GM19324 (cell line): ENCODE results near the gene CBX8.

Source experiments
- ATAC-seq: cut with Tn5 transposase; IDR thresholded peaks from one replicate; pipeline ENCODE4 v1.9.1; 2021; ENCODE audit warnings: mild to moderate bottlenecking, moderate library complexity; ENCODE audit not compliant: unreplicated experiment, low FRiP score

Gene CBX8

GRCh38 chr17:79821331-79822095, 24.6 kb upstream of the CBX8 start:
- ATAC-seq: no peak

- no peak for ATAC-seq
Measured at GRCh38 chr17:79820959-79821330, 24.1 kb upstream of the CBX8 start.

- no peak for ATAC-seq
Measured at GRCh38 chr17:79819534-79820276, 22.8 kb upstream of the CBX8 start.

GRCh38 chr17:79819085-79819484, 22.2 kb upstream of the CBX8 start:
- no peak for ATAC-seq

DNA sequence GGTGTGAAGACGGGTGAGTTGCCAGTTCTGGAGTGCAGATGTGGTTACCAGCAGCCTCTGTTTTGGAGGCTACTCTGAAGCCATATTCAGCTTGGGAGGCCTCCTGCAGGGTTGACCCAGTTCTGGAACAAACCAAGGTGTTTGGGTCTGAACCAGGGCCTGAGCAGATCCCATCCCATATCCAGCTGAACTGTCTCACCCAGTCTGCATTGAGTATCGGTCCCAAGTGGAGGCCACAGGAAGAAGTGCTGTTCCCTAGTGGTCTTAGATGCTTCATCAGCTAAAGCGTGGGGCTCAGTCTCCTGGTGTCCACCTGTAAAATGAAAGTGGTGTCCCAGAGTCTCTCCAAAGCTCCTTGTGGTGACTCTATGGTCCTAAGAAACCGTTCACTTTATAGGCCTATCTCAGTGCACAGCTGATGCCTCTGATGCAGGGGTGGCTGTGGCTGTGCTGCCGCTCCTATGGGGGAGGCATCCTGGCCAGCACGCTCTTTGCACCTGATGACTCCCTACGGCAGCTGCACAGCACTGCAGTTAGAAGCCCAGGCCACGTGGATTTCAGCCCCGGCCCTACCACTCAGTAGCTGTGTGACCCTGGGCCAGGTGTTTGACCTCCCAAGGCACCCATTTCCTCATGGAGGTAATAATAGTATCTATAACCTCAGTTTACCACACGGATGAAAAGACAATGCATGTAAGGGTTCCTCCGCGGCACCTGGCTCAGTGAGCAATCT, 21.3 kb upstream of the CBX8 start:
- ATAC-seq: no peak

DNA sequence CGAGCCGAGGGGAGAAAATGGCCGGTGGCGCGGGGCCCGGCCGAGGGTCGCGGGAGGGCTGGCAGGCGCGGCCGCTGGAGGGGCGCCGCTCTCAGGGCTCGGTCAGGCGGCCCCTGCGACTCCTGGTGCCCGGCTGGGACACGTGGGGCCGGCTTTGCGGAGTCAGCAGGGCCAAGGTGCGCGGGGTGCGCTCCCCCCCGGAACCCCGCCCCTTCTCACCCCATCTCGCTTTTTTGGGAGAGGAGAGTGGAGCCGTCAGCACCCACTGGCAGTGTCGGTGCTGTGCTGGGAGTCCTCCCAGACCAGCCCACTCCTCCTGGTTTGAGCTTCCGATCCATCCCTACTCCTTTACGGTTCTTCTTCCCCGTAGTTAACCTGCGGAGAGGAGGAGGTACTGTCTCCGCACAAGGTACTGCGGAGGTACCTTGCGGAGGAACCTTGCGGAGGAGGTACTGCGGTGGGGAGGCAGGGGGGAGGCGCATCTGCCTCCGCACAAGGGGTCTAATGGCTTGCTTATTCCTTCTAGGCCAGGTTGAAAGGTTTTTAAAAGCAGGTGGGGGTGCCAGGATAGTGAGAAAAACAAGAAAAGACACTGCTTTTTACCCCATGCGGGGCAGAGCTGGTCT, 19.1 kb upstream of the CBX8 start:
- no peak for ATAC-seq

- ATAC-seq: no peak
Measured at GRCh38 chr17:79814974-79815835, 18.3 kb upstream of the CBX8 start.

DNA sequence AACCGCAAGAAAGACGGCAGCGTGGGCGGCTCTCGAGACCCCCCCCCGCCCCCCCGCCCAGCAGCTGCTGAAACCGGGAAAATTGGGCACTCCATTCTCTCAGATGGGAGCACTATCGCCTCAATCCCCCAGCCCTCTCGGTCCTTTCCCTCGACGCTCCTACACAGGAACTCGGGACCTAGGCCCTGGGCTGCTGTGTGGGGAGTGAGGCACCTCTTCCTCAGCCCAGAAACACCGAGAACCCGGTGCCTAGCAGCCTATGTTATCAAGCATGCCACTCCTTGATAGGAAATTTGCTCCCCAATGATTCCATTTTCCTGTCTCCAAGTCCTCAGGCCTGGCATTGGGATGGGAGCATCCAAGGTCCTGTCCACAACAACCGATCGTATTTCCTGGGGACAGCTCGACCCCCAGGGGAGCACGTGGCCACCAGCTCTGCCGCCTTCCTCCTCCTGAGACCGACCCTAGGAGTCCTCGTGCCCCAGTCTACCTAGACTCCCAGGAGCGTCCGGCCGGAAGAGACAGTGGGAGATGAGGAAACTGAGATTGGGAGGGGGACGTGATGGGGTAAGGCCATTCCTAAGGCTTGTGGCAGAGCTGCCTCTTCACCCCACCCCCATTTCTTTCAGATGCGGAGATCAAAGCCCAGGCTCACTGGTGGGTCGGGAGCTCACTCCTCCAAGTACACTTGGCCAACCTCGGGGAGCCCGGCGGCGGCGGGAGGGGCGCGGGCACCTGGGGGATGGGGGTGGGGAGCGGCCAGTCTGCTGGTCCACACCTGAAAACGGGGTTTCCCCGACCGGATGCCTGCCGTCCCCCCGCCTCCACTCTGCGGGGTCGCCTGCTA, 17.5 kb upstream of the CBX8 start:
- ATAC-seq: no peak

DNA sequence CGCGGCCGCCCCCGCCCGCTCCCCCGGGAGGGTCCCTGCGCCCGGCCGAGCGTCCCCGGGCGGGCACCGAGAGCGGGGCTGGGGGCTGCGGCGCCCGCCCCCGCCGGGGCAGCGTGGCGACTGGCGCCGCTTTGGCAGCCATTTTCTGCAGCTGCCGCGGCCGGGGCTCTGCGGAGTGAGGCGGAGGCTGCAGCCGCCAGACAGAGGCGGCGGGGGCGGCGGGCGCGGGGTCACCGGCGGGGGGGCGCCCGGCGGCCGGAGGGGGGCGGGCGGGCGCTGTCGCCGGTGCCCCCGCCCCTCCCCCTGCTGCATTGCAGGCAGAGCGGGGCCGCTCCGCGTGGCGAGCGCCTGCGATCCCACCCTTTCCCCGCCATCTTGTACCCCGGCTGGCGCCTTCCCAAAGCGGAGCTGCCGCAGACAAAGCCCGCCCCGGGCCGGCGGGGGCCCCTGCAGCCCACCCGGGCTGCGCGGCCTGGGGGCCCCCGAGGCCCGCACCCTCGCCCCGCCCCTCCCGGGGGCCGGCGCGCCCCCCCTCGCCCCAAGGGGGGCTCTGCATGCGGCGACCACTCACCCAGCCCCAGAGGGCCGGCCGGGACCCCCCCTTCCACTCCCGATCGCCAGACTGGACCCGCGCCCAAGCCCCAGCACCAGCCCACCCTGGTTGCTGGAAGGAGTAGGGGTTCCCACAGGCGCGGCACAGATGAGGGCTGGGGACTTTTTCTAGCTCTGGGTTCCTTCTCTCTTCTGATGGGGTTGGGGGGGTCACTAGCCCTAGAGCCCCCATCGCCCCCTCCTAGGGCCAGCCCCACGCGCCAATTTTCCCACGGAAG, 16.6 kb upstream of the CBX8 start:
- no peak for ATAC-seq

DNA sequence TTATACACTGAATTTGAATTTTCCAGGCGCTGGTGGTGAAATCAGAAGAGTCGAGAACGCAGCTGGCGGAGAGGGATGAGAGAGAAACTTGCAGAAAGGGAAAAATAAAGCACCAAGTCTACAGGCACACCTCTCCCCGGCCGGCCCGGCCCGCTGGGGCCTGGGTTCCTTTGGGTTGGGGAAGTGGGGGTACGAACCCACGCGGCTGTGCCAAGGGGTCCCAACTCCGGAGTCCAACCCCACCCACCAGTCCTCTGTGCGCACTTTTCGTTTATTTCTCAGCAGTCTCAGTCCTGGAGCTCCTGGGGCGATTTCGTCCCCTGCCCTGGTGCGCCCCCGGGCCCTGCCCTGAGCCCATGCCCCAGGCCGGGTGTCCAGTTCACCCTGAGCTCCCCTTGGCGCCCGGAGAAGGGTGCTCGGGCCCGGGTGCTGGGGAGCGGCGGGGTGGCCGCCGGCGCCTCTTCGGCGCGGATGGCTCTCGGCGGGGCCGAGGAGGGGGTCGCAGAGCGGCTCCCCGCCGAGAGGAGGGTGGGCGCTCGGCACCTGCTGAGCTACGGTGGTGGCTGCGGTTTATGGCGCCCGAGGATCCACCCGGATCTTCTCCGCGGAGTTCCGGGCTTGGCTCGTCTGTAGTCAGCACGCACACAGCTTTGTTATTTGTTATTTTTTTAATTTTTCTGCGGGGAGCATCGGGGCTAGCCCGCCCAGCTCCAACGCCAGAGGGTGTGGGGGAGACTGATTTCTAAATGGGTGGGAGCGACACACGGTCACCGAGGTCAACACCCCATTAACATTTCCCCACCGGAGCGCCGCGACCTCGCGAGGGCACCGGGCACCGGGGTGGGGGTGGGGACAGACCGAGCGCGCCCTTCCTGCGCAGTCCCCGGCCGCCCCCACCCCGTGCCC, 15.7 kb upstream of the CBX8 start:
- no peak for ATAC-seq

- ATAC-seq: no peak
Measured at GRCh38 chr17:79811868-79812352, 15.0 kb upstream of the CBX8 start.

GRCh38 chr17:79811011-79811867, 14.4 kb upstream of the CBX8 start:
- ATAC-seq: no peak

DNA sequence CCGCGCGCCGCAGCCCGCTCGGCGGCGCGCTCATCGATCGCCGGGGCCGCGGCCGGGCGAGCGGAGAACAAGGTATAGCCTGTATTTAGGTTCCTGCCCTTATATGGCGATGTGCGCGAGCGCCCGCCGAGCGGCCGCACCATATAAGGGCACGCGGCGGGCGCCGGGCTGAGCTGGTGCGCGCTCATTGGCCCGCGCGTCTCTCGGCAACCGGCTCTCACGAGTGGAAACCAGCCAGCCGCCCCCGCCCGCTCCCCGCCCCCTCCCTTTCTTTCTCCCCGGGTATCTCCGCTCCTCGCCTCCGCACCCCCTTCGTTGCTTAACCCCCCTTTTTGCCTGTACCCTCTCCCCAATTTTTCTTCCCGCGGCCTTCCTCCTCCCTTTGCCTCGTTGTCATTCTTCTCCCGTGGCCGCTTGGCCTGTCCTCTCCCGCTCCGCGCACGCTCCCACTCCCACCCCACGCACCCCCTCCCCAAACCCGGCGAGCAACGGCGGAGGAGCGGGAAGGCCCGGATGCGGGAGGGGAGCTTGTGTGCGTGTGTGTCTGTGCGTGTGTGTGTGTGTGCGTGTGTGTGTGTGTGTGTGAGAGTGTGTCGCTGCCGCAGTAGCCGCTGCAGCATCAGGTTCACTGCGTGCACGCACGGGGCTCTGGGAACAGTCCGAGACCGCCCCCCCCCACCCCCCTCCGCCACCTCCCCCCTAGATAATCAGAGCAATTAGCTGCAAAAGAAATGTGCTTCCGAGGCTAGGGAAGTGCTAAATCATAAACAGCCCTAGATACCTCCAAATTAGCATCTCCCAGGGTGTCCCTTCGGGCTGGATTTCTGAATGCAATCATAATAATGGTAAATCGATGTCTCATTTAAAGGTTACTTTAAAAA, 13.5 kb upstream of the CBX8 start:
- ATAC-seq: peak; percentile 71

DNA sequence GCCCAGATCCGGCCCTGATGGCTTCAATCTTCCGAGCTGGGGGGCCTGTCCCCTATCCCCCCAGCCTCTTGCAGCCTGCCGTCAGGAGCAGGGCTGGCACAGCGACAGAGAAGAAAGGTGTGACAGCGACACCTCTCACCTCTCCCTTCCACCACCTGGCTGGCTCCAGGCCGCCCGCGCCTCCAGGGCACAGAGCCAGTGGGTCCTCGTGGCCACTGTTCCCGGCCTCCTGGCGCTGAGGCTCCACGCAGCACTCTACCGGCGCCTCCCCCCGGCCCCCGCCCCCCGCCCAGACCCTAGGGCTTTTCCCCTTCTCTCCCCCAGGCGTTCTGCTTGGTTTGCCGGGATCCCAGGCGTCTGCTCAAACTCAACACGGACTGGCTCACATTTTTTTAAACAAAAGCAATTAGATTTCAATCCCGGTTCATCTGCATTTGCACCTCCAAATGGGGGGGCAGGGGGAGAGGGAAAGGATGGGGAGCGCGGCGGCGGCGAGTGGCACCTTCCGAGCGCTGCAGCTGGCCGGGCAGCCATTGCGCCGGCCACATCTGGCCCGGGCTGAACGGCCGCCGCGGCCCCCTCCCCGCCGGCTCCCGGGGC, 12.8 kb upstream of the CBX8 start:
- ATAC-seq: no peak
